ENCODE measurements around the gene IGF1.

IGF1 gene

DNA sequence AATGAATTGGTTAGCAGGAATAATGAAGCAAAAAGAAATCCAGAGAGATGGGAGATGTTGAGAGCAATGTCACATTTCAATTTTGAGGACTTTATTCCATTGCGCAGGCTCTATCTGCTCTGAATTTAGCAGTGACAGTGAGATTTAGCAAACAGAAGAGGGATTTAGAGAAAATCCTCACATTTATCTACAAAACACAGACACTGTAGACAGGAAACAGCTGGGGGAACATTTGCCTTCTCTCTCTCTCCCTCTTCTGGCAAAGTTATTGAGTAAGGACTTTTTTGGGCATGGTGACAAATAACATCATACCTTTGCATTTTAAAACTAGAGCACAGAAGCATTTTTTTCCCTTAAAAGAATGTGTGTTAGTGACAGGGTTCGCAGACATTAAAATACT is at the start of gene IGF1:
IGF1 (minus strand) TSS at position 158 of the 400 bp plus-strand sequence. CDS start 182 bp downstream, outside the sequence.
- no peak for DNase-seq (ENCODE audit: low read depth)

DNA sequence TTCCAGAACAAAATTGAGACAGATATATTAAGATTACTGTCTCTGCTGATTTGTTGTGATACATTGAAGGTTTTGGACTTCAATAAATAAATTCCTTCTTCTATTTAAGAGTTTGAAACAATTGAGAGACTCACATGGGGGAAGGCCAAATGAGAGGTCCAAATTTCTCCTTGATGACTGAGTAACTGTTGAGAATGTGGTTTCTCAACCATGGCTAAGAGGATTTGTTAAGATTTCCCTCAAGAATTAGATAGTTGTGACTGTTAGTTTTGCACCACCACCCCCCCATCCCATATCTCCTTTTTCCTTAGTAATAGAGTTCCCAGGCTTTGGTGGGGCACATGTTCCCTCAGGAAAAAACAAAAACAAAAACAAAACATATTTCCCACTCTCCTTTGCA is 47.7 kb upstream of the IGF1 start:
- DNase-seq (ENCODE audit: low read depth): no peak

DNA sequence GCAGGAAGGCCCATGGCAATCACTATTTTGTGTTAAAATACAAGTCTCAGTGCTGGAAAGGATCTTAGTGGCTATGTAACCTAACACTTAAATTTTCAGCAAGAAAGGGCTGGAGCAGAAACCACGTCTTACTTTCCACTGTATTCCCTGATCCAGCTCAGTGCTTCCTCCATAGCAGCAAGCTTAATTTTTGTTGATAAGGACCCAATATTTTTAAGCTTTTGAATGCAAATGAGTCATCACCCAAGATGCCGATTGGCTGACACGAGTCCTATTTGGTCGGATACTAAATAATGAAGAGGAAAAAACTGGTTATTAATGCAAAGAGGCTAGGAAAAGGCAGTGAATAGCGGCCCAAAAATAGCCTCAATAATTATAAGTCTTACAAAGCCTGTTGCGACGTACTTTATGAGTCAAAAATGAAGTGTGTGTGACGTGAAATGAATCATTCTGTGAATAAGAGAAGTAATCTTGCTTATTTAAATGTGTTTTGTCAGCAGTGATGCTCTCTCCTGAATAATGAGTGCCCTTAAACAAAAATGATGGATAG is 46.9 kb upstream of the IGF1 start:
- DNase-seq (ENCODE audit: low read depth): no peak

DNA sequence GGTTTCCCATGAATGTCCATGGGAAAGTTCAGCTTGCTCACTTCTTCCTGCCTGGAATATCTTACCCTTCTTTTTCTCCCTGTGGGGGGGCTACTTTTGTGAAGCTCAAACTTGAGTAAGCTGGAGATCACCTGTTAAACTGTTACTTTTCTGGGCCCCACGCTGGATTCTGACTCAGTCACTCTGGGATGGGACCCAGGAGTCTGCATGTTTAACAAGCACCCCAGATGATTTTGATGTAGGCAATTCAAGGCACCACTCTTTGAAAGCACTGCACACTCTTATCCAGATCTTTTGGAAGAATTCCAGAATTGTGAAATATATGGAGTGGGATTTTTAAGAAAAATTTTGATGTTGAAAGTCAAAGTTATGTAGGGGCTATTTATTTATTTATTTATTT is 46.3 kb upstream of the IGF1 start:
- no peak for DNase-seq (ENCODE audit: low read depth)

DNA sequence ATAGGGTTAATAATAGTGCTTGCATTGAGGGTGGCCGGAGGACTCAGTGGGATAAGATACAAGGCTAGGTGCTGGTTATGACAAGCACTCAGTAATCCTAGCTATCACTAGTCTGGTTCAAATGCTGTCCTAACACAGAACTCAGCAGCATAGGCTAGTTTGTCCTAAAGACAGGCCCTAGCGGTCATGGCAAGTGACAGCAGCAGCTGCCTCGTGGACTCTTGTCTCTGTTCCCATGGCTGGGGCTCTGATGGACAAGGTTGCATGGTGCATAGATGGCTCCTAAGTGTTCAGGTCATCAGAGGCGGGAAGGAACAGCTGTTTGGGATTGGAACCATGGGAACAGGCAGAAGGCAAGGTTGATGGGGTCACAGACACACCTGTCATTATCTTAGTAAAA is 42.4 kb upstream of the IGF1 start:
- no peak for DNase-seq (ENCODE audit: low read depth)

DNA sequence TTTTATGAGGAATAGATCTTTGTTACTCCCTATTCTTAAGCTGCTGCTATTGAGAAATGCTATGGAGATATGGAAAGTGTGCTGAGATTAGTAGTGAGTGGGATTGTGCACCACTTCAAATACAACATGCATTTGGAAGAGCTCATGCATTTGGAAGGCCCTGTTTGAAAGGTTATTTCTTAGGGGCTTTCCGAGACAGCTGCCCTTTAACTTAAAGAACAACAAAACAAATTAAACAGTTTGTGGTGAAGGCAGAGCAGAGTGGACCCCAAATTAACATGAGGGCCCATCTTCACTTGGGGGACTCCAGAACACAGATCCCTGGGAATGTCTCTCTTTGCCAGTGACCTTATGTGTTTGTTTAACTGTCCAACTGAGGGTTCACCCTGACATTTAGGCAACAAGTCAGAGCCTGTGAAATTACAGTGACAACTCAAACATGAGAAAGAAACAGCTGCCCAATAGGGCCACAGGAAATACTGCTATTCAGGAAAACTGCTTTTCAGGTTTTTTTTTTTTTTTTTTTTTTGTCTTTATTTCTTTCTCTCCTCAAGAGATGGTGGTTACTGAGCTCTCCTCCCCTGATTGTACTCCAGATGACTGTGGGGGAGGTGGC is 41.4 kb upstream of the IGF1 start:
- DNase-seq (ENCODE audit: low read depth): no peak

DNA sequence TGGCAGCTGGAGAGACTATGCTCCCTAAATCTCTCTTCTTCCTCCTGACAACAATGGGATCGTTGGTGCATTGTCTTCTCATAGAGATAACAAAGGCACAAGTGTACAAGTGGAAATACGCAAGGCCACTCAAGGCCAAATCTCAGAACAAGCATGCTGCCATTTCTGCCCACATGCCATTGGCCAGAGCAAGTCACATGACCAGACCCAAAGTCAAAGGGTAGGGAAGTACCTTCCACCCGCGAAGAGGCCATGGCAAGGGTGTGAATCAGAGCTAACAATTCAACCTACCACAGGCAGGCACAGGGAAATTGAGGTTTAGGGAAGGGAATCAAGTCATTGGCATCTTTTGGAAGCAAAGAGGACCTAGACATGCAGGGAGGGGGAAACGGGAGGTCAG is 38.5 kb upstream of the IGF1 start:
- no peak for DNase-seq (ENCODE audit: low read depth)

DNA sequence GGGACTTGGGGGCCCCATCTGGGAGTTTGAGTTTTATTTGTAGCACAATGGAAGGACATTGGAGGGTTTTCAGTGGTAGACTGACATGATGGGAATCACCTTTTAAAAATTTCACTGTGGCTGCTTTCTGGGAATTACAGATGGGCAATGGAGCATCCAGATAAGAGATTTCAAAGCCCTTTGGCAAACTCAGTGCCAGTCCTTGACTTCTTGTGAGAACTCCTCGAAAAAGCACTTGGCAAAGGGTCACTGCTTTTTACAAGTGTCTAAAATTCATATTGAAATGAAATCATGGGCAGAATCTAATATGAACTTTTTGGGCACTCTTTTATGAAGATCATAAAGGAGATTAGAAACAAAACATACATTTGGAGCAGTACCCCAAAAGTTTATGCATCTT is 34.3 kb upstream of the IGF1 start:
- no peak for DNase-seq (ENCODE audit: low read depth)

DNA sequence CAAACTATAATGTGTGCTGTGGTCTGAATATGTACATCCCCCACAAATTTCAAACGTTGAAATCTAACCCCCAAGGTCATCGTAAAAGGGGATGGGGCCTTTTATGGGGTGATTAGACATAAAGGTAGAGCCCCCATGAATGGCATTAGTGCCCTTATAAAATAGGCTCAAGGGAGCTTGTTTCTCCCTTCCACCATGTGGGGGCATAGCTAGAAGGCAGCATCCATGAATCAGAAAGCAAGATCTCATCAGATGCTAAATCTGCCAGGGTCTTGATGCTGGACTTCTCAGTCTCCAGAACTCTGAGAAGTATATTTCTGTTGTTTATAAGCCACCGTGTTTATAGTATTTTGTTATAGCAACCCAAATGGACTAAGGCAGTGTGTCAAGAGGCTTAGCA is 33.4 kb upstream of the IGF1 start:
- no peak for DNase-seq (ENCODE audit: low read depth)

DNA sequence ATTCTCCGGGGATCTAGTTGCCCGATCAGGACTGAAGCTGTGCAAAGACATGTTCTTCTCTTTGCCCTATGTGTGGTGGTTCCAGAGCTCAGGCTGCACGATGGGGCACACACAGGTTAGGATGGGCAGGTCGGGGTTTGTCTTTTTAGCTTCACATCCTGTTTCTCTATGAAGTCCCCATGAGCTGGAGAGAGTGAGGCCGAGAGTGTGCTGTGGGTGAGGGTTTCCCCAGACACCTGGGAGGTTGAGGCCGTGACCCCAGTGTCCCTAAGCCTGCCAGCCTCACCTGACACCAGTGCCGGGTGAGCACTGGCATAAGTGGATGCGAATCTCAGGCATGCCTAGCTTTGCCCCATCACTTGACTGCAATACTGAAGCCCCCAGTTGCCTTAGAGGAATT is 32.9 kb upstream of the IGF1 start:
- DNase-seq (ENCODE audit: low read depth): no peak

DNA sequence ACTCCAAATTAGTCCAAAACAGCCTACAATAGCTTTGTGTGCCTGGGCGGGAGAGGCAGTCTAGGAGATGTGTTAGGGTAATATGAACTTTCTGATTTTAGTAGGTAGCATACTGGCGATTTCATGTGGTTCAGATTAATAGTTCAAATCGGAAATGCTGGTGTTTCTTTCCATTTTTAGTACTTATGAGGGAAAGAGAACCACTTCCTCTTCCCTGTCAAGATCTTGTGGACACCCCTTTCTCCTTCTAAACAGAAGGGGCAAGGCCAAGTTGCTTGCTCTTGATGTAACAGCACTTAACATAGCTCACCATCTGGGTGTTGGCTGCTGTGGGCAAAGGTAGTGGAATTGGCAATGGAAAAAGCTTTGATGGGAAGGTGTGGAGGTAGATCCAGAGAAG is 32.2 kb upstream of the IGF1 start:
- no peak for DNase-seq (ENCODE audit: low read depth)

DNA sequence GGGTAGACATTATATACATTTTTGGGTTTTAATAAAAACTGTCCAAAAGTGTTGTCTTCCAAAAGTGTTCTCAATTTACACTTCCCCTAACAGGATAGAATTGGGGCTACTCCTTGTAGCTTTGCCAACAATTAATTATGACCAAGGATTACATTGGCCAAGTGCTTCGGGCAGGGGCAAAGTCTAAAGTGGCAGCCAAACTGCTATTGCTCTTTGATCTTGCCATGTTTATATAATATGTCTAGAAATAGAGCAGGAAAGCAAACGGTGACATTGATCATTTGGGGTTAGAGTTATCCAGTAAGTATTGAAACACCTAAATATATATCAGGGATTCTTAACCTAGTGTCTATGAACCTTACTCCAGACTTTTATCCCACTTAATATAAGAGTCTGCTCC is 31.2 kb upstream of the IGF1 start:
- no peak for DNase-seq (ENCODE audit: low read depth)

DNA sequence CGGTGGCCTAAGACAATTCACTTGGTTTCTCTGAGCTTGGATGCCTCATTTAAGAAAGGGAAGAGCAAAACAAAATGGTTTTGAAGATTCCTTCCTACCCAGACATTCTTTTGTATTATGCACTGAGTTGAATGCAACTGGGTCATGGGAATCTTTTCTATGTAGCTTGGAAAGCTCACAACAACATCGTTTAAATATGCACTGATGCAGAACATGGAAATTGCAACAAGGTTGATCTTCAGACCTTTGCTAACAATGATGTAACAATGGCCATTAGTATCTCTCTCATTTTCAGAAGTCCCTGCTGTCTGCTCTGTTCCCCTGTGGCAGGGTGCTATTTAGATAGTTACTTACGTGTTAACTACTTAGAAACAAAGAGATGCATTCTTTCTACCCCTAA is 30.1 kb upstream of the IGF1 start:
- no peak for DNase-seq (ENCODE audit: low read depth)

DNA sequence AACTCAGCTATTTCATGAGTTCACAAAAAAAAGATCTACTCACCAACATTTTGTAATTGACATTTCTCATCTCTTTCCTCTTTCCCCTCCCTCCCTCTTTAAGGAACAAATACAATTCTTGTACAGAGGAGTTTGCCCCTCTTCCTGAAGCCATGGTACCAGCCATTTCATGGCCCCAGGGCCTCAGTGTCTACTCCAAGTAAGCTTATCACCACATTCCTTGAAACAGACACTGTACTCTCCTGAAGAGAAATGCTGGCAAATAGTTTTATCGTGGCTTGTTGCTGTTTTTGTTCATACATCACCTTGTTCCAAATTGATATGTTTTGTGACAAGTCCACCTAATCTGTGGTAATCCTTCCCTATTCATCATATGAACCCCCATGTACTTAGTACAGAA is 29.7 kb upstream of the IGF1 start:
- DNase-seq (ENCODE audit: low read depth): no peak

DNA sequence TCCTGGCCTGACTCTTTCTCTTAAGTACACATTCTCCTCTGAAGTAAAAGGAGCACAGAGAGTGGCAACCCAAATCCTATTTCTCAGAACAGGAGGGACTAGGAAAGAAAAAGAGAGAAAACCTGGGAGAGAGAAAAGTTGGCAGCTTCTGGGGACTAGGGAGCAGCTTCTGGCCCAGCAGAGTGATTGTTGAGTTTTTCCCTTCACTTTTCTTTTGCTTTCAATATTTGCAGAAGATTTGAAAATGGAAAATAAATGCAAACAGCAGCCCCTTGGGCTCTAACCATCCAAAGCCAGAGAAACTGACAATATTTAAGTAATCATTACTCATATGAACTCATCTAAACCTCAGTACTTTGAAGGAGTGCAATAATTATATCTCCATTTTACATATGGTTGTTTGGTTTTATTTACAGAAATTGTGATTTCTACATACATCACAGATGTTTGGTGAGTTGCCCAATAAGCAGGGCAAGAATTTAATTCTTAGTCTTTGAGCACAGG is 28.8 kb upstream of the IGF1 start:
- DNase-seq (ENCODE audit: low read depth): no peak

DNA sequence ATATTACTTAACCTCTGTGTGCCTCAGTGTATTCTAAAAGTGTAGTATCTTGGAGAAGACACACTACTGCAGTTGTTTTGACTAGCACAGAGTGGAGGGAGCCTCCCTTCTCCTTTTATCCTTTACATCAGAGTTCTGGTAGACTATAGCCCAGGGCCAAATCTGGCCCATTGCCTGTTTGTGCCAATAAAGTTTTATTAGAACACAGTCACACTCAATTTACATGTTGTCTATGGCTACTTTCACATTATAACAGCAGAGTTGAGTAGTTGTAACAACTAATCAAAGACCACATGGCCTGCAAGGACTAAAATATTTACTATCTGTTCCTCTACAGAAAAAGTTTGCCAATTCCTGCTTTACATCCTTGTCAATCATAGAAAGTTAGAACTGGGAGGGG is 27.7 kb upstream of the IGF1 start:
- DNase-seq (ENCODE audit: low read depth): no peak

DNA sequence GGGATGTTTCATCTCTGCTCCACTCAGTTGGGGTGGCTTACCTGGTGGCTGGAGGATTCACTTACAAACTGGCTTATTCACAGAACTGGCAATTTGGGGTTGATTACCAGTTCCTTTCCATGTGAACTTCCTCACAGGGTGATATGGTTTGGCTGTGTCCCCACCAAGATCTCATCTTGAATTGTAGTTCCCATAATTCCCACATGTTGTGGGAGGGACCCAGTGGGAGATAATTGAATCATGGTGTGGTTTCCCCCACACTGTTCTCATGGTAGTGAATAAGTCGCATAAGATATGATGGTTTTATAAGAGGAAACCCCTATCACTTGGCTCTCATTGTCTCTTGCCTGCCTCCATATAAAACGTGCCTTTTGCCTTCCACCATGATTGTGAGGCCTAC is 26.9 kb upstream of the IGF1 start:
- DNase-seq (ENCODE audit: low read depth): no peak

DNA sequence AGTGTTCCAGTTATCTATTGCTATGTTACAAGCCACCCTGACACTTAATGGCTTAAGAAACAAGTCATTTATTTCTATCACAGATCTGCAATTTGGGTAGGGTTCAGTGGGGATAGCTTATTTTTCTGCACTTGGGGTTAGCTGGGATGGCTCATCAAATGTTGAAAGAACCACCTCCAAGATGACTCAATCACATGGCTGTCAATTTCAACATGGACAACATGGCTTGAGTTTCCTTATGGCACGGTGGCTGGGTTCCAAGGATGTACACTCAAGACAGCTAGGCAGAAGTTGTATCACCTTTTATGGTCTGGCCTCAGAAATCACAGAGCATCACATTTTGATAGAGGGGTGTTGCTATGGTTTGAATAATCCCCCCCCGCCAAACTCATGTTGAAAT is 24.5 kb upstream of the IGF1 start:
- no peak for DNase-seq (ENCODE audit: low read depth)

DNA sequence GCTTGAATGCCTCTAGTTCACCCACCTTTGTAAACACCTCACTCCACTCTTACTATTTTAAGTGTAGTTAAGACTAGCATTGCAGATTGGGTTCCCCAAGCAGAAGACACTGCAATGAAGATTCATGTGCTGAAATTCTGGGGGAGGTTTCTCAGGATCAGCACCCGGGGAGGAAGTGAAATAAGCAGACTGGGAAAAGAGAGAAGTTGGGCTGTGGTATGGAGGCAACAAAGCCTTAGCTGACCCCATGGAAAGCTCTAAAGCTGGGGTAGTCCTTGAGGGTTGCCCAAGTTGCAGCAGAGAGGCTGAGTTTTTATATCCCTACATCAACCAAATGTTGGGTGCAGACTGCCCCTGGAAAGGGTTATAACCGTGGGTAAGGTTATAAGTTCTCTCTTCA is 23.9 kb upstream of the IGF1 start:
- DNase-seq (ENCODE audit: low read depth): no peak

DNA sequence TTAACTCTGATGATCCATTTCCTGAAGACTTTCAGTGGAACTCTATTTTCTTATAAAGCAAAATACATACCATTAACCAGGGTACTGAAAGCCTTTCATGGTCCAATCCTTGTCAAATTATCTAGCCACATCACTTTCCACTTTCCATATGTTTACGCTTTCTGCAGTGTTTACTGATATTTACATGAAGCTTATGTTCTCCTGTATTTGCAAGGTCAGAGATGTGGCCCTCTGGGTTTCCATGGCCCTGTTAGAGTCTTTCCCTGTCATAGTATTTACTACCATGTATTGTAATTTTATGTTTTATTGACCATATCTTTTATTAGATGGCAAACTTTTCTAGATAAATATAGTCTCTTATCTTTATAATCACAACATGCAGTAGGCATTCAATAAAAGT is 23.5 kb upstream of the IGF1 start:
- DNase-seq (ENCODE audit: low read depth): no peak

DNA sequence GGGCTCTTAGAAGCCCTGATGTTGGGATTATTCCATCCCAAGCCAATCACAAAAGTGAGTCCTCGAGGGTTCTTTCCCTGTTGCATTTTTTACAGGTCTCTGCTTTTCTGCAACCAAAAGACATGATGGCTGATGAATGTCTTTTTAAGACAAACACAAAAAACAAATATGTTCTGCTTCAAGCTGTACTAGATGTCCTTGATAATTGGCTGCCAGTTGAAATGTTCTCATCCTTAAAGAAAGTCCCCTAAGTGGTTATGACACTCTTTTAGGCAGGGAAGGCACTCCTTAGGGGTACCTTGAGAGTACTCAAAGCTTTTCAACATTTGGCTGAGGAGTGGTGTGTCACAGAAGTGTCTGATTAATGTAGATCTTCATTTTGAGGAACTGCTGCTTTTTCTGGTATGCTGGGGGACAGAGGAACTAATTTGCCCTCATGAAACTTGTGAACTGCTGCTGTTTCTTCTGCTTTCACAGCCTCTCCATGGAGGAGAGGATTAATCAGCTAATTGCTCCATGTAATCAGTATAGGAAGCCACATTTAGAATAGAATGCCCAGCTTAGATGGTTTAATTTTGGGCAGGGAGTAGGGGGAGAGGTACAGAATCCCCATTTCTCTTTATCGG is 22.8 kb upstream of the IGF1 start:
- DNase-seq (ENCODE audit: low read depth): no peak

DNA sequence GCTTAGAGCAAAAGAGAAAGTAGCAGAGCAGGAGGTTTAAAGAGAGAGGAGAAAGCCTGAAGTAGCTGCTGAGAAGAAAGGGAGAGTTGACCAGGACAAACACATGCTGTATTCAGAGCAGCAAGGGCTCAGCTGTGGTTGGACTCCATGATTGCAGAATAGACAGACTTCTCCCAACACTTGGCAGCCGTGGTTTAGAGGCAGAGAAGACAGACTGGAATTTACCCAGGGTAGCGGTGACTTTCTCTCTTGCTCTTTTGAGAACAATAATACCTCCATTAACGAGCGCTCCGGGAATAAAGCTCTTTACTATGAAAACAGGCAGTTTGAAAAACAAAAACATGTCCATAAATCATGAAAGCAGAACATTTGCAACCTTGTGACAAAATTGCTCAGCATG is 21.4 kb upstream of the IGF1 start:
- no peak for DNase-seq (ENCODE audit: low read depth)

DNA sequence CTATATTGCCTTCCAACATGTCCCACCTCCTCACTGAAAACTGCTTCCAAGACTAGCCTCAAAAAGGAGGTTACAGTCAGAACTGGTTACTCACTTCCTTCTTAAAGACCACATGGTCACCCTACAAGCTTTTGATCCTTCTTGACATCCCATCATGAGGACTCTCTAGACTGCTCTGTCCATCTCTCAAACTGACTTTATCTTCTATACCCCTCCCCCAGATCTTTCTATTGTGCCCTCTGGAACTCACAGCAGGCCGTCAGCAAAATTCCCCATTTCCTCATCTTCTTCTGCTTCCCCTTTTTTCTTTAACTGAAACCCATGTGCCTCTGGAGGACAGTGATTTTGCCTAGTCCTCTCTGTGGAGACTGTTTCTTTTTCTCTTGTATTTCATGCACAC is 18.1 kb upstream of the IGF1 start:
- DNase-seq (ENCODE audit: low read depth): no peak

DNA sequence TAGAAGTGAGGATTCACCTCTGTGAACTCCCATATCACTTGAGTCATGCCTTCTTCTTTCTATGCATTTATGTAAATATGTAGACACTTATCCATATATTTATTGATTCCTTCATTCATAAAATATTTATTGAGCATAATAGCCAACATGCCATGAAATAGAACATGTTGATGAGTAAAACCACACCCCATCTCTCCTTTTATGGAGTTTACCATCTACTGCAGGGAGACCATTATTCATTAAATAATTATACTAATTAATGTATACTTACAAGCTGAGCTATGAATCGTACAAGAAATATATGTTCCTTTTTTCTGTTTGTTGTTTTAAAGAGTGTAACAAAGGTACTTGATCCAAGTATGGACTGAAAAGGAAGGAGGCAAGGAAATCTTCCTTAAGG is 17.4 kb upstream of the IGF1 start:
- DNase-seq (ENCODE audit: low read depth): no peak

All from stimulated activated CD8-positive, alpha-beta memory T cell treated with anti-CD3 and anti-CD28 coated beads, Interleukin-15, amount 100 ng/mL, for 24 hours (primary cell).